Subcutaneous abdominal adipose tissue (tissue), 5 donors: ENCODE results near the gene SLC51A.

Experiments used
- H3K27ac ChIP-seq: one replicate; pipeline ENCODE4 v1.7.0; 2013; ENCODE audit warnings: low read depth, mild to moderate bottlenecking, inconsistent platforms, low read length, moderate library complexity
- H3K27me3 ChIP-seq, 5 donors: one replicate each; pipeline ENCODE4 v1.7.0; 2013; ENCODE audit warnings: low read length in 5 of 5, inconsistent platforms in 1 of 5; ENCODE audit not compliant: control insufficient read depth in 5 of 5, insufficient read depth in 4 of 5
- H3K36me3 ChIP-seq, 5 donors: one replicate each; pipeline ENCODE4 v1.7.0; 2013; ENCODE audit warnings: low read length in 5 of 5; ENCODE audit not compliant: control insufficient read depth in 5 of 5, insufficient read depth in 5 of 5
- H3K4me1 ChIP-seq, 5 donors: one replicate each; pipeline ENCODE4 v1.7.0; 2013; ENCODE audit warnings: low read length in 5 of 5, mild to moderate bottlenecking in 3 of 5, moderate library complexity in 1 of 5; ENCODE audit not compliant: control insufficient read depth in 5 of 5, insufficient read depth in 5 of 5
- H3K4me3 ChIP-seq, 5 donors: one replicate each; pipeline ENCODE4 v1.7.0; 2013; ENCODE audit warnings: low read length in 5 of 5, low read depth in 1 of 5
- H3K9ac ChIP-seq, 5 donors: one replicate each; pipeline ENCODE4 v1.7.0; 2013; ENCODE audit warnings: low read length in 5 of 5, mild to moderate bottlenecking in 4 of 5, moderate library complexity in 3 of 5
- H3K9me3 ChIP-seq, 5 donors: one replicate each; pipeline ENCODE4 v1.7.0; 2013; ENCODE audit warnings: low read length in 5 of 5; ENCODE audit not compliant: control insufficient read depth in 5 of 5
- donor health status: healthy.
- donor health status: healthy.
- donor health status: healthy.
- donor health status: healthy.
- donor health status: healthy.

Gene SLC51A

GRCh38 chr3:196263819-196264218, 47.5 kb downstream of the SLC51A start:
- no peaks in the 10 kb centered on the region for H3K9me3 ChIP-seq
- no peaks in the 10 kb centered on the region for H3K27me3 ChIP-seq
- H3K36me3 ChIP-seq = peaks cover 9 to 34% (median 24%) of the 10 kb centered on the region in 5 donors
- H3K27ac ChIP-seq = no peak overlapping the region
- no peak overlapping the region for H3K4me3 ChIP-seq
- H3K4me1 ChIP-seq = peaks cover 0 to 7% (median 6%) of the 10 kb centered on the region in 5 donors
- no peak overlapping the region for H3K9ac ChIP-seq

- peaks cover 14 to 45% (median 37%) of the 10 kb centered on the region in 5 donors for H3K36me3 ChIP-seq
- peaks cover 0 to 10% (median 7%) of the 10 kb centered on the region in 5 donors for H3K4me1 ChIP-seq
- no peak overlapping the region for H3K4me3 ChIP-seq
- H3K27me3 ChIP-seq = no peaks in the 10 kb centered on the region
- H3K9me3 ChIP-seq = no peaks in the 10 kb centered on the region
- no peak overlapping the region for H3K9ac ChIP-seq
- H3K27ac ChIP-seq = peak overlapping the region; percentile 33
Observed at GRCh38 chr3:196268284-196269163, 52.2 kb downstream of the SLC51A start.

- Histone ChIP-seq H3K27ac (no peak overlapping the region), H3K36me3 (peaks cover 9 to 42% (median 33%) of the 10 kb centered on the region in 5 donors), H3K4me3 (no peak overlapping the region)
Observed at GRCh38 chr3:196270499-196270898, 54.2 kb downstream of the SLC51A start.

GRCh38 chr3:196272826-196273225, 56.5 kb downstream of the SLC51A start:
- Histone ChIP-seq H3K36me3 (peaks cover 9 to 27% (median 24%) of the 10 kb centered on the region in 5 donors), H3K27me3 (no peaks in the 10 kb centered on the region), H3K4me1 (peaks cover 0 to 16% (median 10%) of the 10 kb centered on the region in 5 donors), H3K9me3 (no peaks in the 10 kb centered on the region), H3K27ac (no peak overlapping the region), H3K9ac (no peak overlapping the region), H3K4me3 (no peak overlapping the region)

More at GRCh38 chr3:196270499-196270898, 54.2 kb downstream of the SLC51A start:
- H3K9me3 ChIP-seq = no peaks in the 10 kb centered on the region
- H3K27me3 ChIP-seq = no peaks in the 10 kb centered on the region
- H3K9ac ChIP-seq = no peak overlapping the region
- peaks cover 0 to 15% (median 10%) of the 10 kb centered on the region in 5 donors for H3K4me1 ChIP-seq

- no peaks in the 10 kb centered on the region for H3K9me3 ChIP-seq
- H3K4me3 ChIP-seq = no peak overlapping the region
- no peaks in the 10 kb centered on the region for H3K27me3 ChIP-seq
- H3K9ac ChIP-seq = no peak overlapping the region
- H3K4me1 ChIP-seq = peaks cover 0 to 17% (median 9%) of the 10 kb centered on the region in 5 donors
- no peak overlapping the region for H3K27ac ChIP-seq
- peaks cover 9 to 27% (median 24%) of the 10 kb centered on the region in 5 donors for H3K36me3 ChIP-seq
Observed at GRCh38 chr3:196273655-196274054, 57.3 kb downstream of the SLC51A start.

- Histone ChIP-seq H3K9ac (no peak overlapping the region), H3K9me3 (no peaks in the 10 kb centered on the region), H3K4me1 (peaks cover 3 to 27% (median 15%) of the 10 kb centered on the region in 5 donors), H3K27me3 (no peaks in the 10 kb centered on the region), H3K27ac (no peak overlapping the region), H3K36me3 (peaks cover 3 to 27% (median 15%) of the 10 kb centered on the region in 5 donors), H3K4me3 (no peak overlapping the region)
Observed at GRCh38 chr3:196274585-196274984, 58.3 kb downstream of the SLC51A start.

GRCh38 chr3:196275126-196275525, 58.8 kb downstream of the SLC51A start:
- Histone ChIP-seq H3K9ac (no peak overlapping the region), H3K4me3 (no peak overlapping the region), H3K27me3 (no peaks in the 10 kb centered on the region), H3K27ac (no peak overlapping the region), H3K36me3 (peaks cover 2 to 21% (median 14%) of the 10 kb centered on the region in 5 donors), H3K4me1 (peaks cover 3 to 30% (median 18%) of the 10 kb centered on the region in 5 donors), H3K9me3 (no peaks in the 10 kb centered on the region)

GRCh38 chr3:196280689-196281440, 64.5 kb downstream of the SLC51A start:
- no peaks in the 10 kb centered on the region for H3K27me3 ChIP-seq
- peak overlapping the region; percentile 82 for H3K27ac ChIP-seq
- H3K9me3 ChIP-seq = no peaks in the 10 kb centered on the region
- H3K4me1 ChIP-seq = peaks cover 8 to 76% (median 70%) of the 10 kb centered on the region in 5 donors
- peak overlapping the region in 3 of 5 donors; percentile 4 to 41 (median 18) for H3K9ac ChIP-seq
- H3K4me3 ChIP-seq = peak overlapping the region in 1 of 5 donors; percentile 29
- H3K36me3 ChIP-seq = no peaks in the 10 kb centered on the region

GRCh38 chr3:196281962-196282361, 65.6 kb downstream of the SLC51A start:
- no peaks in the 10 kb centered on the region for H3K9me3 ChIP-seq
- no peaks in the 10 kb centered on the region for H3K27me3 ChIP-seq
- H3K4me1 ChIP-seq = peaks cover 8 to 86% (median 81%) of the 10 kb centered on the region in 5 donors
- peak overlapping the region in 2 of 5 donors; percentile 4 to 35 for H3K9ac ChIP-seq
- no peaks in the 10 kb centered on the region for H3K36me3 ChIP-seq
- peak overlapping the region; percentile 82 for H3K27ac ChIP-seq
- no peak overlapping the region for H3K4me3 ChIP-seq
